Mesothelial cell of epicardium (in vitro differentiated cells): Measurements from ENCODE around the gene TXNDC16. TPM values are rescaled to one million over a fixed set of nuclear protein-coding genes. Genes with fewer than 3 reads are reported as not detected.
"Not testable (repeated sequence)": the region's sequence is repeated elsewhere in the genome, so short reads cannot be mapped to it uniquely, and the experiment has no call there.

Source experiments
- DNase-seq, 2 experiments: peaks; one replicate each; pipeline ENCODE4 v3.0.0; 2021; ENCODE audit warnings: low spot score in 2 of 2; ENCODE audit not compliant: unreplicated experiment in 2 of 2
- H3K27ac Mint-ChIP-seq: 2 replicates; pipeline ENCODE4 v1.8.0; 2021; ENCODE audit warnings: mixed read lengths
- H3K27me3 Mint-ChIP-seq: 2 replicates; pipeline ENCODE4 v1.8.0; 2021; ENCODE audit warnings: low read depth, mixed read lengths
- H3K36me3 Mint-ChIP-seq: 2 replicates; pipeline ENCODE4 v1.8.0; 2021; ENCODE audit warnings: mixed read lengths
- H3K4me1 Mint-ChIP-seq: 2 replicates; pipeline ENCODE4 v1.8.0; 2021; ENCODE audit warnings: mixed read lengths
- H3K4me3 Mint-ChIP-seq: 2 replicates; pipeline ENCODE4 v1.8.0; 2021; ENCODE audit warnings: mild to moderate bottlenecking, moderate library complexity, mixed read lengths
- H3K9me3 Mint-ChIP-seq: 2 replicates; pipeline ENCODE4 v1.8.0; 2021; ENCODE audit warnings: mixed read lengths
- total RNA-seq: library from RNA; stranded (reverse); gene quantifications from 3 replicates; pipeline ENCODE4 v1.2.1, GENCODE V29; 2021
- TF ChIP-seq, protein P1 (sequence below): fragments of 200-600 bp; sonication (generic); IDR thresholded peaks from one replicate; pipeline ENCODE4 v1.5.0; 2021; ENCODE audit warnings: antibody characterized with exemption; ENCODE audit not compliant: unreplicated experiment

The TXNDC16 gene
- total RNA-seq, 1 donor from 2014 or later, result 12.7 TPM

DNA sequence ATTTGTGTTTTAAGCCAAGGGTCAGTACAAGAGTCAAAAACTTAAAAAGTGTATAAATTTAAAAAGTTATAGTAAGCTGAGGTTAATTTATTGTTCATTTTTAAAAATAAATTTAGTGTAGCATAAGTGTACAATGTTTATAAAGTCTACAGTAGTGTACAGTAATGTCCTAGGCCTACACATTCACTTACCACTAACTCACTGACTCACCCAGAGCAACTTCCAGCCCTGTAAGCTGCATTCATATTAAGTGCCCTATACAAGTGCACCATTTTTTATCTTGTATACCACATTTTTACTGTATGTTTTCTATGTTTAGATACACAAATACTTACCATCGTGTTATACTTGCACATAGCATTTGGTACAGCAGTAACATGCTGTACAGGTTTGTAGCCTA lies 38.0 kb upstream of the TXNDC16 start:
- peaks cover 10% of the 10 kb centered on the region for H3K36me3 Mint-ChIP-seq
- no peak overlapping the region for H3K4me3 Mint-ChIP-seq
- H3K27me3 Mint-ChIP-seq, result no peaks in the 10 kb centered on the region
- DNase-seq, result no peak
- TF ChIP-seq, protein P1, sequence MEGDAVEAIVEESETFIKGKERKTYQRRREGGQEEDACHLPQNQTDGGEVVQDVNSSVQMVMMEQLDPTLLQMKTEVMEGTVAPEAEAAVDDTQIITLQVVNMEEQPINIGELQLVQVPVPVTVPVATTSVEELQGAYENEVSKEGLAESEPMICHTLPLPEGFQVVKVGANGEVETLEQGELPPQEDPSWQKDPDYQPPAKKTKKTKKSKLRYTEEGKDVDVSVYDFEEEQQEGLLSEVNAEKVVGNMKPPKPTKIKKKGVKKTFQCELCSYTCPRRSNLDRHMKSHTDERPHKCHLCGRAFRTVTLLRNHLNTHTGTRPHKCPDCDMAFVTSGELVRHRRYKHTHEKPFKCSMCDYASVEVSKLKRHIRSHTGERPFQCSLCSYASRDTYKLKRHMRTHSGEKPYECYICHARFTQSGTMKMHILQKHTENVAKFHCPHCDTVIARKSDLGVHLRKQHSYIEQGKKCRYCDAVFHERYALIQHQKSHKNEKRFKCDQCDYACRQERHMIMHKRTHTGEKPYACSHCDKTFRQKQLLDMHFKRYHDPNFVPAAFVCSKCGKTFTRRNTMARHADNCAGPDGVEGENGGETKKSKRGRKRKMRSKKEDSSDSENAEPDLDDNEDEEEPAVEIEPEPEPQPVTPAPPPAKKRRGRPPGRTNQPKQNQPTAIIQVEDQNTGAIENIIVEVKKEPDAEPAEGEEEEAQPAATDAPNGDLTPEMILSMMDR, result no peak
- peaks cover 13% of the 10 kb centered on the region for H3K4me1 Mint-ChIP-seq
- H3K9me3 Mint-ChIP-seq, result peaks cover 39% of the 10 kb centered on the region
- no peak overlapping the region for H3K27ac Mint-ChIP-seq

DNA sequence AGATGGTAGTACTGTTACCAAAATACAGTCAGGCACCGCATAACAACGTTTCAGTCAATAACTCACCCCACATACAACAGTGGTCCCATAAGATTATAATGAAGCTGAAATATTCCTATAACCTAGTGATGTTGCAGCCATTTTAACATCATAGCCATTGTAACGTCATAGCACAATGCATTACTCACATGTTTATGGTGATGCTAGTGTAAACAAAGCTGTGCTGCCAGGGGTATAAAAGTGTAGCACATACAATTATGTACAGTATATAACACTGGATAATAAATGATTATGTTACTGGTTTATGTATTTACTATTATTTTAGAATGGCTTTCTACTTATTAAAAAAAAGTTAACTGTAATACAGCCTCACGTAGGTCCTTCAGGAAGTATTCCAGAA lies 37.3 kb upstream of the TXNDC16 start:
- H3K36me3 Mint-ChIP-seq, result peaks cover 7% of the 10 kb centered on the region

DNA sequence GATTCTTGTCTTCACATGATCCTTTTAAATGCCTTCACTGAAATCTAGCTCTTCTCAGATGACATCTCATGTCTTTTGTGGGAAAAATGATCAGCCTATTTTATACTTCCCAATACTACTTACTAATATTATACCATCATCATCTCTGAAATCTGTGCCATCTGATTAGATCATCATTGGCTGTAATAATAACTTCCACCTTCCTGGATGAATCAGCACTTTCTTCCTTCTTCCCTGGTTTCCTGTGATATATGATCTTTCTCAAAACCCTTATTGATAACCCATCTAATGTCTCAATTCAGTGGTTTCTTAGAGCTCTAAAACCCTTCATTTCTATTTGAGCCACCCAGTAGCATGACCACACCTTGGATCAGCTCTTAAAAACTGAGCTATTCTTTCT lies 31.2 kb upstream of the TXNDC16 start:
- peaks cover 13% of the 10 kb centered on the region for H3K4me1 Mint-ChIP-seq
- no peaks in the 10 kb centered on the region for H3K9me3 Mint-ChIP-seq
- TF ChIP-seq, protein P1, result no peak

More for the DNA sequence above, 37.3 kb upstream of the TXNDC16 start:
- no peak overlapping the region for H3K27ac Mint-ChIP-seq
- no peak for DNase-seq
- H3K4me3 Mint-ChIP-seq, result no peak overlapping the region
- peaks cover 13% of the 10 kb centered on the region for H3K4me1 Mint-ChIP-seq
- H3K9me3 Mint-ChIP-seq, result peaks cover 32% of the 10 kb centered on the region
- TF ChIP-seq, protein P1, result no peak
- no peaks in the 10 kb centered on the region for H3K27me3 Mint-ChIP-seq

DNA sequence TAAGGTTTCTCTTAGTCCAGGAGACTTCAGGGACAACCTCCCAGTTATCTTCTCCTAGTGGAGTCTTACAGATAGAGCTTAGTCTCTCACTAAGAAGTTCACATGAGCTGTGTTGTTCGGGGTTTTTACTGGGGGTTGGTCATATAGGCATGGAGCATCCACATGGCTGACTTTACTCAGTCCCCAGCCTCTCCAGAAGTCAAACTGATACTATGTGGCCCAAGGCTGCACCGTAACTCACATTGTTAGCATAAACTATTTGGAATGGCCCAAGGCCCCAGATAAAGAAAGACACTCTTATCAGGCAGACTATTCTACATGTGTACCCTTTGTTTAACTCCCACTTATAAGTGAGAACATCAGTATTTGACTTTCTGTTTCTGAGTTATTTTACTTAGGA lies 23.6 kb upstream of the TXNDC16 start:
- no peak overlapping the region for H3K27ac Mint-ChIP-seq
- TF ChIP-seq, protein P1, result no peak

More for the DNA sequence above, 31.2 kb upstream of the TXNDC16 start:
- no peaks in the 10 kb centered on the region for H3K27me3 Mint-ChIP-seq
- no peaks in the 10 kb centered on the region for H3K36me3 Mint-ChIP-seq
- no peak for DNase-seq
- H3K4me3 Mint-ChIP-seq, result no peak overlapping the region
- no peak overlapping the region for H3K27ac Mint-ChIP-seq

DNA sequence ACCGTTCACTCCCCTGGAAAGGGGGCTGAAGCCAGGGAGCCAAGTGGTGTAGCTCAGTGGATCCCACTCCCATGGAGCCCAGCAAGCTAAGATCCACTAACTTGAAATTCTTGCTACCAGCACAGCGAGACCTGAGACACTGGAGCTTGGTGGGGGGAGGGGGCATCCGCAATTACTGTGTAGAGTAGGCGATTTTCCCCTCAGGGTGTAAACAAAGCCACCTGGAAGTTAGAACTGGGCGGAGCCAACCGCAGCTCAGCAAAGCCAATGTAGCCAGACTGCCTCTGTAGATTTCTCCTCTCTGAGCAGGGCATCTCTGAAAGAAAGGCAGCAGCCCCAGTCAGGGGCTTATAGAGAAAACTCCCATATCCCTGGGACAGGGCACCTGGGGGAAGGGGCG lies 16.1 kb upstream of the TXNDC16 start:
- not testable (repeated sequence) for DNase-seq, H3K4me3 Mint-ChIP-seq, H3K27ac Mint-ChIP-seq, H3K4me1 Mint-ChIP-seq, H3K27me3 Mint-ChIP-seq
- Mint-ChIP-seq H3K9me3 (peaks cover 44% of the 10 kb centered on the region), H3K36me3 (peaks cover 24% of the 10 kb centered on the region)

More for the DNA sequence above, 23.6 kb upstream of the TXNDC16 start:
- no peak overlapping the region for H3K4me3 Mint-ChIP-seq
- H3K9me3 Mint-ChIP-seq, result peaks cover 33% of the 10 kb centered on the region
- no peaks in the 10 kb centered on the region for H3K4me1 Mint-ChIP-seq
- H3K36me3 Mint-ChIP-seq, result peaks cover 14% of the 10 kb centered on the region
- H3K27me3 Mint-ChIP-seq, result no peaks in the 10 kb centered on the region
- DNase-seq, result no peak

DNA sequence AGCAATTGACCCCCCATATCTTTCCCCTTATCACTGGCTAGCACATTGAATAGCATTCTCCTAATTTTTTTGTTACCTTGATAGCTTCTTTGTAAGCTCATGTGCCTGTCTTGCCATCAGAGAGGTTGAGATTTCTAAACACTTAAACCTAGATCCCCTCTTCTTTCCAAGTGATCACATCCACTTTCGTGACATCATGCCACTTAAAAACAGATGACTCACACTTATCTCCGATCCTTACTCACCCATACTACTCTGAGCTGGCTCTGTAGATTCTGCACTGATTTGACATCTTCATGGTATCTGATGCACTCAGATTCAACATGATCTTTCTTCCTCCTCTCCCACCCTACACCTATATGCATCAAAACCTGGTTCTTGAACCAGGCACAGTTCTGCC lies 10.8 kb upstream of the TXNDC16 start:
- no peak for DNase-seq
- Mint-ChIP-seq H3K9me3 (peaks cover 7% of the 10 kb centered on the region), H3K4me1 (no peaks in the 10 kb centered on the region), H3K4me3 (no peak overlapping the region), H3K36me3 (peaks cover 5% of the 10 kb centered on the region), H3K27me3 (no peaks in the 10 kb centered on the region), H3K27ac (no peak overlapping the region)
- TF ChIP-seq, protein P1, result no peak
